K562 (cell line): ENCODE measurements around the gene SLC7A8. TPM values are rescaled to one million over a fixed set of nuclear protein-coding genes. Genes with fewer than 3 reads are reported as not detected.
A peak's percentile ranks its signal among the peaks of the same experiment; 100 is the strongest.

Experiments used
- BHLHE40 ChIP-seq: IDR thresholded peaks from 2 replicates; pipeline ENCODE4 v1.6.1; 2011; ENCODE audit warnings: low read length, improper control_type of control experiment
- EGR1 ChIP-seq: fragments of 450-650 bp; conservative IDR thresholded peaks from 2 replicates; pipeline ENCODE4 v1.6.1; 2017; ENCODE audit warnings: mild to moderate bottlenecking
- ELF4 ChIP-seq: fragments of 450-650 bp; formaldehyde crosslinking; IDR thresholded peaks from 2 replicates; pipeline ENCODE4 v1.4.0; 2022; ENCODE audit warnings: missing genetic modification characterization
- GATAD2B ChIP-seq: fragments of 450-650 bp; IDR thresholded peaks from 2 replicates; pipeline ENCODE4 v1.6.1; 2017; ENCODE audit warnings: mild to moderate bottlenecking, borderline replicate concordance
- HDAC6 ChIP-seq: IDR thresholded peaks from 2 replicates; pipeline ENCODE4 v1.6.1; 2012; ENCODE audit warnings: low read depth, mild to moderate bottlenecking, control low read depth, inconsistent platforms, low read length, moderate library complexity
- HDAC8 ChIP-seq: fragments of 450-650 bp; IDR thresholded peaks from 2 replicates; pipeline ENCODE4 v1.6.1; 2016; ENCODE audit warnings: mild to moderate bottlenecking, missing genetic modification characterization, moderate library complexity, missing compliant biosample characterization
- MBD2 ChIP-seq: sonication (generic); IDR thresholded peaks from 2 replicates; pipeline ENCODE4 v1.6.1; 2016; ENCODE audit warnings: low read depth, borderline replicate concordance
- POLR2AphosphoS2 ChIP-seq: IDR thresholded peaks from 2 replicates; pipeline ENCODE4 v1.6.1; 2012; ENCODE audit warnings: low read length, improper control_type of control experiment
- SRF ChIP-seq, 2 experiments: fragments of 250-450, 450-650 bp in 1 of 2; sonication (Bioruptor Pico) in 1 of 2; sonication (generic) in 1 of 2; formaldehyde crosslinking; IDR thresholded peaks; 2 replicates each; pipeline versions ENCODE4 v1.5.0 to v1.5.1; 2020 to 2022; ENCODE audit warnings: mild to moderate bottlenecking in 1 of 2, missing genetic modification reagents in 1 of 2
- SUPT5H ChIP-seq: fragments of 450-650 bp; IDR thresholded peaks from 2 replicates; pipeline ENCODE4 v1.6.1; 2016
- TAF1 ChIP-seq: IDR thresholded peaks from 2 replicates; pipeline ENCODE4 v1.6.1; 2011; ENCODE audit warnings: mild to moderate bottlenecking, low read length, moderate library complexity; ENCODE audit not compliant: insufficient read depth, control insufficient read depth, severe bottlenecking; ENCODE audit errors: extremely low read depth
- TBP ChIP-seq: optimal IDR thresholded peaks from 2 replicates; pipeline ENCODE3; 2011; ENCODE audit warnings: low read depth, low read length, improper control_type of control experiment
- TGIF2 ChIP-seq: sonication (generic); formaldehyde crosslinking; IDR thresholded peaks from 2 replicates; pipeline ENCODE4 v1.8.1; 2022; ENCODE audit warnings: mild to moderate bottlenecking, missing genetic modification reagents, moderate library complexity
- ZC3H11A ChIP-seq: IDR thresholded peaks from 2 replicates; pipeline ENCODE4 v1.6.1; 2012; ENCODE audit warnings: low read depth, low read length, improper control_type of control experiment
- ZEB2 ChIP-seq: fragments of 450-650 bp; IDR thresholded peaks from 2 replicates; pipeline ENCODE4 v1.6.1; 2016
- ZNF140 ChIP-seq: fragments of 250-450 bp; sonication (Bioruptor Pico); IDR thresholded peaks from 2 replicates; pipeline ENCODE4 v1.8.0; 2021; ENCODE audit warnings: moderate library complexity, mild to moderate bottlenecking, inconsistent platforms
- ZNF23 ChIP-seq: fragments of 250-450 bp; sonication (Bioruptor Pico); IDR thresholded peaks from 2 replicates; pipeline ENCODE4 v1.4.0; 2020; ENCODE audit warnings: mild to moderate bottlenecking
- ZNF274 ChIP-seq: IDR thresholded peaks from 2 replicates; pipeline ENCODE4 v1.6.1; 2011; ENCODE audit warnings: low read depth, mild to moderate bottlenecking, low read length, moderate library complexity, borderline replicate concordance
- polyA plus RNA-seq, 8 experiments: library from polyadenylated mRNA; depleted of rRNA in 4 of 8; stranded (reverse) in 5 of 8; unstranded in 3 of 8; fragments of >200 nt; fragmentation: Nextera tagmentation in 2 of 8; fragmentation: Illumina TruSeq in 1 of 8; extraction: Ambion mirVana in 2 of 8; extraction: Trizol in 1 of 8; gene quantifications; 2 replicates each; pipeline versions ENCODE4 v1.2.1 to v1.2.3, GENCODE V29; 2011 to 2014; ENCODE audit warnings: inconsistent platforms in 1 of 8, missing spikeins in 1 of 8
- total RNA-seq, 7 experiments: library from RNA; depleted of rRNA in 6 of 7; stranded (reverse); fragments of >200 nt in 6 of 7; fragmentation: Illumina TruSeq in 2 of 7; extraction: Trizol in 2 of 7; gene quantifications; 2 replicates each; pipeline versions ENCODE4 v1.2.1 to v1.2.3, GENCODE V29; 2011 to 2021; ENCODE audit warnings: low replicate concordance in 1 of 7
- TF ChIP-seq, protein P1 (sequence below): fragments of 250-450 bp; sonication (Bioruptor Pico); IDR thresholded peaks from 2 replicates; pipeline ENCODE4 v1.8.0; 2021; ENCODE audit warnings: moderate library complexity, mild to moderate bottlenecking, inconsistent platforms
- TF ChIP-seq, protein P2 (sequence below), 2 experiments: fragments of 450-650 bp; IDR thresholded peaks; 2 replicates each; pipeline ENCODE4 v1.6.1; 2018; ENCODE audit warnings: mild to moderate bottlenecking in 2 of 2, low read depth in 1 of 2; ENCODE audit not compliant: partially characterized antibody in 2 of 2
- TF ChIP-seq, protein P3 (sequence below): fragments of 450-650 bp; IDR thresholded peaks from 2 replicates; pipeline ENCODE4 v1.6.1; 2017; ENCODE audit warnings: antibody characterized with exemption

SLC7A8 gene
- total and polyA plus RNA-seq, 9 of the 15 experiments (the other 6 are each of a cell fraction or from before 2014, with no cell fraction given) = 2.0 to 33.0 (median 6.0) TPM

DNA sequence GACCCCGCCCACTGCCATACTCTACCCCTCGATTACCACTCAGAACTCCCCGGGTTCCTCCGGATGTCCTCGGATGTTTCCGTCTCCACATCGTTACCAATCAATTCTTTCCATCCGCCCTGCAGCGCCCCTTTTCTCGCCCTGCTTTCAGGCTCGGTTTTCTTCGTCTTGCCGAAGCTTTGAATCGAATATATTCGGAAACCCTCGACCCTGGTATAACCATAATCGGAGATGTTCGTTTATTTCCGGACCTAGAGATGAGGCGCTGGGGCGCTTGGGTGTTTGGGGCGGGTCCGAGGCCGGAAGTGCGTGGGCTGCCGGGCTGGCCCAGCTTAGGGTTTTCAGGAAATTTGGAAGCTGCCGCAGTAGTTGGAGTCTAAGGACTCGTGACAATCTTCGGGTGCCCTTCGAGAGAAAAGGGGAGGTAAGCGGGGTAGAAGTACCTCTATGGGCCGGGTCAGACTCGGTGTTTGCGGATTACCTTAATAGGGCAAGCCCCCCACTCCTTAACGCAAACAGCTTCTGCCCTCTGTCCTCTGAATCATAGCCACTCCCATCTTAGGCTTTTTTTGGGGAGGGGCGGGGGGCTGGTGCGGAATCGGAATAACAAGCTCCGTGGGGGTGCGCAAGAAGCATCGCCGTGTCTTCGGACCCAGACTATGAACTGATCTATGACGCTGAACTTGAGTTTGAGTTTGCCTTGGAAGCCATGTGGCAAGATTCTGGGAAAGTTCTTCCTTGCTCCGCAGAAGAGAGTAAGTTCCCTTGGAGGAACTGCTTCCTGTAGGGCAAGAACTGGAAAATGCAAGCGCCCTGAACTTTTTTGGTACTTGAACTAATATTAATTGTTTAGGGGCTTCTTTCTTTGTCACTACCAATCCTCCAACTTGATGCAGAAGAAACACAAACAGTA is 88.0 kb downstream of the SLC7A8 start, which contains the start of gene C14orf119 (continued):
- TF ChIP-seq TGIF2 (CRISPR knock-in tag) (no peak), EGR1 (peak; percentile 96), ELF4 (CRISPR knock-in tag) (0 out of 2 replicates have a peak, but pooled peaks have one; percentile 42), ZEB2 (no peak), ZNF274 (no peak), ZNF23 (no peak), TBP (peak; percentile 65), GATAD2B (no peak), ZNF140 (CRISPR knock-in tag) (no peak), BHLHE40 (0 out of 2 replicates have a peak, but pooled peaks have one; percentile 14), SRF (CRISPR knock-in tag; IDR thresholded peaks at IDR 0.05) (peak in 1 of 2 experiments; percentile 88; a peak in 1 of 4 replicates), POLR2AphosphoS2 (peak; percentile 87), HDAC6 (no peak), MBD2 (0 out of 2 replicates have a peak, but pooled peaks have one; percentile 35), TAF1 (peak; percentile 72), HDAC8 (tag) (no peak), ZC3H11A (no peak), SUPT5H (peak; percentile 64)
- TF ChIP-seq, protein P1, sequence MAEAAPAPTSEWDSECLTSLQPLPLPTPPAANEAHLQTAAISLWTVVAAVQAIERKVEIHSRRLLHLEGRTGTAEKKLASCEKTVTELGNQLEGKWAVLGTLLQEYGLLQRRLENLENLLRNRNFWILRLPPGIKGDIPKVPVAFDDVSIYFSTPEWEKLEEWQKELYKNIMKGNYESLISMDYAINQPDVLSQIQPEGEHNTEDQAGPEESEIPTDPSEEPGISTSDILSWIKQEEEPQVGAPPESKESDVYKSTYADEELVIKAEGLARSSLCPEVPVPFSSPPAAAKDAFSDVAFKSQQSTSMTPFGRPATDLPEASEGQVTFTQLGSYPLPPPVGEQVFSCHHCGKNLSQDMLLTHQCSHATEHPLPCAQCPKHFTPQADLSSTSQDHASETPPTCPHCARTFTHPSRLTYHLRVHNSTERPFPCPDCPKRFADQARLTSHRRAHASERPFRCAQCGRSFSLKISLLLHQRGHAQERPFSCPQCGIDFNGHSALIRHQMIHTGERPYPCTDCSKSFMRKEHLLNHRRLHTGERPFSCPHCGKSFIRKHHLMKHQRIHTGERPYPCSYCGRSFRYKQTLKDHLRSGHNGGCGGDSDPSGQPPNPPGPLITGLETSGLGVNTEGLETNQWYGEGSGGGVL (CRISPR knock-in tag) = no peak
- TF ChIP-seq, protein P2, sequence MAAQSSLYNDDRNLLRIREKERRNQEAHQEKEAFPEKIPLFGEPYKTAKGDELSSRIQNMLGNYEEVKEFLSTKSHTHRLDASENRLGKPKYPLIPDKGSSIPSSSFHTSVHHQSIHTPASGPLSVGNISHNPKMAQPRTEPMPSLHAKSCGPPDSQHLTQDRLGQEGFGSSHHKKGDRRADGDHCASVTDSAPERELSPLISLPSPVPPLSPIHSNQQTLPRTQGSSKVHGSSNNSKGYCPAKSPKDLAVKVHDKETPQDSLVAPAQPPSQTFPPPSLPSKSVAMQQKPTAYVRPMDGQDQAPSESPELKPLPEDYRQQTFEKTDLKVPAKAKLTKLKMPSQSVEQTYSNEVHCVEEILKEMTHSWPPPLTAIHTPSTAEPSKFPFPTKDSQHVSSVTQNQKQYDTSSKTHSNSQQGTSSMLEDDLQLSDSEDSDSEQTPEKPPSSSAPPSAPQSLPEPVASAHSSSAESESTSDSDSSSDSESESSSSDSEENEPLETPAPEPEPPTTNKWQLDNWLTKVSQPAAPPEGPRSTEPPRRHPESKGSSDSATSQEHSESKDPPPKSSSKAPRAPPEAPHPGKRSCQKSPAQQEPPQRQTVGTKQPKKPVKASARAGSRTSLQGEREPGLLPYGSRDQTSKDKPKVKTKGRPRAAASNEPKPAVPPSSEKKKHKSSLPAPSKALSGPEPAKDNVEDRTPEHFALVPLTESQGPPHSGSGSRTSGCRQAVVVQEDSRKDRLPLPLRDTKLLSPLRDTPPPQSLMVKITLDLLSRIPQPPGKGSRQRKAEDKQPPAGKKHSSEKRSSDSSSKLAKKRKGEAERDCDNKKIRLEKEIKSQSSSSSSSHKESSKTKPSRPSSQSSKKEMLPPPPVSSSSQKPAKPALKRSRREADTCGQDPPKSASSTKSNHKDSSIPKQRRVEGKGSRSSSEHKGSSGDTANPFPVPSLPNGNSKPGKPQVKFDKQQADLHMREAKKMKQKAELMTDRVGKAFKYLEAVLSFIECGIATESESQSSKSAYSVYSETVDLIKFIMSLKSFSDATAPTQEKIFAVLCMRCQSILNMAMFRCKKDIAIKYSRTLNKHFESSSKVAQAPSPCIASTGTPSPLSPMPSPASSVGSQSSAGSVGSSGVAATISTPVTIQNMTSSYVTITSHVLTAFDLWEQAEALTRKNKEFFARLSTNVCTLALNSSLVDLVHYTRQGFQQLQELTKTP (IDR thresholded peaks at IDR 0.05; ENCODE audit: low read depth in 1 of 2, partially characterized antibody in 2 of 2) = peak in 1 of 2 experiments; percentile 67
- TF ChIP-seq, protein P3, sequence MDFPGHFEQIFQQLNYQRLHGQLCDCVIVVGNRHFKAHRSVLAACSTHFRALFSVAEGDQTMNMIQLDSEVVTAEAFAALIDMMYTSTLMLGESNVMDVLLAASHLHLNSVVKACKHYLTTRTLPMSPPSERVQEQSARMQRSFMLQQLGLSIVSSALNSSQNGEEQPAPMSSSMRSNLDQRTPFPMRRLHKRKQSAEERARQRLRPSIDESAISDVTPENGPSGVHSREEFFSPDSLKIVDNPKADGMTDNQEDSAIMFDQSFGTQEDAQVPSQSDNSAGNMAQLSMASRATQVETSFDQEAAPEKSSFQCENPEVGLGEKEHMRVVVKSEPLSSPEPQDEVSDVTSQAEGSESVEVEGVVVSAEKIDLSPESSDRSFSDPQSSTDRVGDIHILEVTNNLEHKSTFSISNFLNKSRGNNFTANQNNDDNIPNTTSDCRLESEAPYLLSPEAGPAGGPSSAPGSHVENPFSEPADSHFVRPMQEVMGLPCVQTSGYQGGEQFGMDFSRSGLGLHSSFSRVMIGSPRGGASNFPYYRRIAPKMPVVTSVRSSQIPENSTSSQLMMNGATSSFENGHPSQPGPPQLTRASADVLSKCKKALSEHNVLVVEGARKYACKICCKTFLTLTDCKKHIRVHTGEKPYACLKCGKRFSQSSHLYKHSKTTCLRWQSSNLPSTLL = no peak
